C4-2B (cell line): ENCODE results near the gene RNH1.
A peak's percentile ranks its signal among the peaks of the same experiment; 100 is the strongest.

Experiments
- H3K27ac ChIP-seq: fragments of 450-650 bp; 2 replicates; pipeline ENCODE4 v1.5.1; 2017
- CTCF ChIP-seq: fragments of 450-650 bp; conservative IDR thresholded peaks from 2 replicates; pipeline ENCODE4 v1.5.1; 2017; ENCODE audit warnings: mild to moderate bottlenecking
- ZFX ChIP-seq: fragments of 450-650 bp; IDR thresholded peaks from 2 replicates; pipeline ENCODE4 v1.6.1; 2017

RNH1 gene

GRCh38 chr11:449889-450808, 56.9 kb downstream of the RNH1 start, which contains the start of gene PTDSS2:
TSS of gene PTDSS2 (plus strand) at chr11:450279. CDS start at chr11:450456, 177 bp downstream.
- TF ChIP-seq CTCF (no peak), ZFX (peak; percentile 95; the same call in 1 of the 2 replicates)
- peak within 1 kb of the TSS; percentile 85 for H3K27ac ChIP-seq

GRCh38 chr11:447923-448731, 58.9 kb downstream of the RNH1 start:
- TF ChIP-seq ZFX (0 out of 2 replicates have a peak, but pooled peaks have one; percentile 35), CTCF (peak; percentile 97)
- peak overlapping the region; percentile 85 for H3K27ac ChIP-seq

- peak overlapping the region; percentile 8; the same call in 1 of the 2 replicates for H3K27ac ChIP-seq
- TF ChIP-seq ZFX (no peak), CTCF (no peak)
Measured at GRCh38 chr11:446891-447290, 60.2 kb downstream of the RNH1 start.

- peak overlapping the region; percentile 8; the same call in 1 of the 2 replicates for H3K27ac ChIP-seq
- TF ChIP-seq ZFX (no peak), CTCF (no peak)
Measured at GRCh38 chr11:445765-446588, 61.1 kb downstream of the RNH1 start.
